Activated CD8-positive, alpha-beta memory T cell treated with anti-CD3 and anti-CD28 coated beads for 36 hours (primary cell): ENCODE data around the gene ACOT8. TPM values are rescaled to one million over a fixed set of nuclear protein-coding genes. Genes with fewer than 3 reads are reported as not detected.
"Not testable (repeated sequence)": the region's sequence is repeated elsewhere in the genome, so short reads cannot be mapped to it uniquely, and the experiment has no call there.

Experiments used
- CTCF ChIA-PET: fragments of 350-600 bp; sonication (Branson Sonifier 250); formaldehyde crosslinking; loops from one replicate; lab custom pipeline; 2021; ENCODE audit warnings: antibody characterized with exemption; lab: Charles Lee
- POLR2A ChIA-PET: fragments of 350-600 bp; sonication (Branson Sonifier 250); formaldehyde crosslinking; loops from one replicate; lab custom pipeline; 2021; ENCODE audit warnings: antibody characterized with exemption; lab: Charles Lee
- total RNA-seq, 2 experiments: library from RNA; stranded (reverse); gene quantifications; one replicate each; pipeline ENCODE4 v1.2.3, GENCODE V29; 2021

ACOT8 gene
- total RNA-seq, 2 experiments from 2014 or later: 24.0 TPM

GRCh38 chr20:45841407-45842129, 15.6 kb downstream of the ACOT8 start:
- CTCF ChIA-PET: no interaction called here
- POLR2A ChIA-PET: interaction anchor here (0.7 kb wide), 1 partner anchor 24 kb away, joined by 5 read pairs; no protein-coding TSS in a partner anchor

GRCh38 chr20:45840700-45841198, 16.4 kb downstream of the ACOT8 start:
- ChIA-PET POLR2A (no interaction called here), CTCF (no interaction called here)

- ChIA-PET POLR2A (no interaction called here), CTCF (interaction anchor here (0.7 kb wide), 1 partner anchor 225 kb away, joined by 3 read pairs; no protein-coding TSS in a partner anchor)
These were observed 20.4 kb downstream of the ACOT8 start for GRCh38 chr20:45836841-45837240.

- ChIA-PET CTCF (no interaction called here), POLR2A (no interaction called here)
These were observed 21.4 kb downstream of the ACOT8 start for GRCh38 chr20:45835825-45836224.

GRCh38 chr20:45835329-45835765, 21.8 kb downstream of the ACOT8 start:
- ChIA-PET CTCF (interaction anchor here (1.8 kb wide), 1 partner anchor 11 kb away, joined by 5 read pairs; no protein-coding TSS in a partner anchor), POLR2A (no interaction called here)

GRCh38 chr20:45834797-45835161, 22.4 kb downstream of the ACOT8 start:
- ChIA-PET POLR2A (interaction anchor here (0.9 kb wide), 1 partner anchor 100 kb away, joined by 7 read pairs; the partner anchor contains the start of gene PCIF1), CTCF (interaction anchor here (1.2 to 1.8 kb wide), 2 partner anchors 11 to 135 kb away, joined by 3 to 5 read pairs; no protein-coding TSS in a partner anchor)

GRCh38 chr20:45833883-45834796, 23.1 kb downstream of the ACOT8 start:
- CTCF ChIA-PET: interaction anchor here (1.2 to 1.8 kb wide), 2 partner anchors 10 to 136 kb away, joined by 3 to 5 read pairs; no protein-coding TSS in a partner anchor
- POLR2A ChIA-PET: interaction anchor here (0.9 kb wide), 1 partner anchor 101 kb away, joined by 7 read pairs; the partner anchor contains the start of gene PCIF1

- POLR2A ChIA-PET: interaction anchor here (0.5 to 0.9 kb wide), 2 partner anchors 102 kb away, joined by 5 to 7 read pairs; partner anchors contain the start of gene PCIF1
- CTCF ChIA-PET: interaction anchor here (1.2 to 1.8 kb wide), 2 partner anchors 9 to 137 kb away, joined by 3 to 5 read pairs; no protein-coding TSS in a partner anchor
These were observed 23.9 kb downstream of the ACOT8 start, which contains the start of gene SNX21 for GRCh38 chr20:45833030-45833882. Gene SNX21, plus strand, starts transcription at chr20:45833799. Its CDS starts 121 bp downstream, at chr20:45833920.

- ChIA-PET POLR2A (interaction anchor here (0.5 kb wide), 1 partner anchor 103 kb away, joined by 5 read pairs; no protein-coding TSS in a partner anchor), CTCF (no interaction called here)
These were observed 24.6 kb downstream of the ACOT8 start for GRCh38 chr20:45832619-45833018.

GRCh38 chr20:45829673-45830106, 27.5 kb downstream of the ACOT8 start:
- POLR2A ChIA-PET, CTCF ChIA-PET: not testable (repeated sequence)

- CTCF ChIA-PET: interaction anchor here (0.7 to 1.1 kb wide), 2 partner anchors 141 to 473 kb away, joined by 4 read pairs; no protein-coding TSS in a partner anchor
- POLR2A ChIA-PET: no interaction called here
These were observed 28.6 kb downstream of the ACOT8 start for GRCh38 chr20:45828589-45828988.

- ChIA-PET POLR2A (no interaction called here), CTCF (interaction anchor here (1.1 kb wide), 1 partner anchor 142 kb away, joined by 4 read pairs; no protein-coding TSS in a partner anchor)
These were observed 29.5 kb downstream of the ACOT8 start for GRCh38 chr20:45827712-45828111.

GRCh38 chr20:45827030-45827652, 30.1 kb downstream of the ACOT8 start, which contains the start of gene TNNC2:
Gene TNNC2, minus strand, starts transcription at chr20:45827312. Its CDS starts 64 bp downstream, at chr20:45827248.
- ChIA-PET POLR2A (no interaction called here), CTCF (no interaction called here)

GRCh38 chr20:45826381-45827019, 30.7 kb downstream of the ACOT8 start:
- ChIA-PET CTCF (interaction anchor here (2.6 kb wide), 1 partner anchor 13 kb away, joined by 13 read pairs; no protein-coding TSS in a partner anchor), POLR2A (interaction anchor here (0.9 kb wide), 1 partner anchor 120 kb away, joined by 3 read pairs; no protein-coding TSS in a partner anchor)

- ChIA-PET POLR2A (interaction anchor here (0.9 to 1.1 kb wide), 2 partner anchors 110 to 147 kb away, joined by 3 to 4 read pairs; partner anchors contain the start of gene PCIF1), CTCF (interaction anchor here (0.7 to 2.6 kb wide), 10 partner anchors 10 to 163 kb away, joined by 3 to 13 read pairs (median 4); partner anchors contain the start of gene SNX21)
These were observed 33.0 kb downstream of the ACOT8 start for GRCh38 chr20:45823949-45824835.
